Liver (tissue), 9 donors: ENCODE measurements around the gene SLC35F4. TPM values are rescaled to one million over a fixed set of nuclear protein-coding genes. Genes with fewer than 3 reads are reported as not detected.

ENCODE experiments used
- DNase-seq: peaks from one replicate; pipeline ENCODE4 v3.0.0-alpha.2; 2017; ENCODE audit warnings: low spot score
- H3K27ac ChIP-seq, 2 donors: one replicate each; pipeline ENCODE4 v1.7.0; 2013; ENCODE audit warnings: inconsistent platforms in 2 of 2, low read length in 2 of 2, control low read depth in 1 of 2, low read depth in 1 of 2, mild to moderate bottlenecking in 1 of 2
- H3K27me3 ChIP-seq, 4 donors: one replicate each; pipeline versions ENCODE4 v1.6.1 to v1.7.0; 2013; ENCODE audit warnings: low read length in 3 of 4, inconsistent platforms in 1 of 4, mild to moderate bottlenecking in 1 of 4, moderate library complexity in 1 of 4; ENCODE audit not compliant: control insufficient read depth in 4 of 4, insufficient read depth in 4 of 4
- H3K36me3 ChIP-seq, 4 donors: one replicate each; pipeline versions ENCODE4 v1.6.1 to v1.7.0; 2013; ENCODE audit warnings: low read length in 3 of 4, mild to moderate bottlenecking in 3 of 4, low read depth in 1 of 4, moderate library complexity in 1 of 4; ENCODE audit not compliant: control insufficient read depth in 4 of 4, insufficient read depth in 3 of 4
- H3K4me1 ChIP-seq, 4 donors: one replicate each; pipeline versions ENCODE4 v1.6.1 to v1.7.0; 2013; ENCODE audit warnings: low read length in 3 of 4, mild to moderate bottlenecking in 3 of 4, moderate library complexity in 1 of 4; ENCODE audit not compliant: control insufficient read depth in 4 of 4, insufficient read depth in 4 of 4
- H3K4me3 ChIP-seq, 3 donors: one replicate each; pipeline versions ENCODE4 v1.6.1 to v1.7.0; 2013; ENCODE audit warnings: low read length in 3 of 3, control low read depth in 1 of 3, low read depth in 1 of 3, mild to moderate bottlenecking in 1 of 3
- H3K9ac ChIP-seq, 2 donors: one replicate each; pipeline ENCODE4 v1.7.0; 2013; ENCODE audit warnings: low read length in 2 of 2, mild to moderate bottlenecking in 2 of 2, moderate library complexity in 2 of 2, control low read depth in 1 of 2, low read depth in 1 of 2
- H3K9me3 ChIP-seq, 4 donors: one replicate each; pipeline versions ENCODE4 v1.6.1 to v1.7.0; 2013; ENCODE audit warnings: low read length in 3 of 4; ENCODE audit not compliant: control insufficient read depth in 4 of 4
- ATF3 ChIP-seq: IDR thresholded peaks from 2 replicates; pipeline ENCODE4 v1.6.1; 2016; ENCODE audit warnings: antibody characterized with exemption
- CTCF ChIP-seq: fragments of 150-350 bp; IDR thresholded peaks from 2 replicates; pipeline ENCODE4 v1.5.1; 2017; ENCODE audit warnings: improper control_type of control experiment, low read depth, low read length; ENCODE audit not compliant: missing input control
- EGR1 ChIP-seq, 2 donors: IDR thresholded peaks; 2 replicates each; pipeline ENCODE4 v1.6.1; 2016 to 2018; ENCODE audit warnings: antibody characterized with exemption in 2 of 2, low read depth in 2 of 2
- FOXA1 ChIP-seq: IDR thresholded peaks from 2 replicates; pipeline ENCODE4 v1.6.1; 2016; ENCODE audit warnings: antibody characterized with exemption
- FOXA2 ChIP-seq: IDR thresholded peaks from 2 replicates; pipeline ENCODE4 v1.6.1; 2016; ENCODE audit warnings: antibody characterized with exemption
- GABPA ChIP-seq, 2 donors: IDR thresholded peaks in 1 of 2; conservative IDR thresholded peaks in 1 of 2; 2 replicates each; pipeline ENCODE4 v1.6.1; 2016; ENCODE audit warnings: antibody characterized with exemption in 2 of 2, mild to moderate bottlenecking in 1 of 2, moderate library complexity in 1 of 2
- HNF4A ChIP-seq, 2 donors: conservative IDR thresholded peaks; 2 replicates each; pipeline ENCODE4 v1.6.1; 2016; ENCODE audit warnings: antibody characterized with exemption in 2 of 2, mild to moderate bottlenecking in 2 of 2
- HNF4G ChIP-seq: IDR thresholded peaks from 2 replicates; pipeline ENCODE4 v1.6.1; 2016; ENCODE audit warnings: antibody characterized with exemption
- JUND ChIP-seq, 2 donors: IDR thresholded peaks; 2 replicates each; pipeline ENCODE4 v1.6.1; 2016; ENCODE audit warnings: antibody characterized with exemption in 2 of 2
- MAX ChIP-seq: IDR thresholded peaks from 2 replicates; pipeline ENCODE4 v1.6.1; 2016; ENCODE audit warnings: antibody characterized with exemption
- NR2F2 ChIP-seq: IDR thresholded peaks from 2 replicates; pipeline ENCODE4 v1.6.1; 2016; ENCODE audit warnings: antibody characterized with exemption
- RAD21 ChIP-seq, 2 donors: IDR thresholded peaks; 2 replicates each; pipeline ENCODE4 v1.6.1; 2016; ENCODE audit warnings: antibody characterized with exemption in 2 of 2, mild to moderate bottlenecking in 2 of 2
- RXRA ChIP-seq, 2 donors: IDR thresholded peaks; 2 replicates each; pipeline ENCODE4 v1.6.1; 2017 to 2018; ENCODE audit warnings: antibody characterized with exemption in 2 of 2, mild to moderate bottlenecking in 1 of 2
- SP1 ChIP-seq: IDR thresholded peaks from 2 replicates; pipeline ENCODE4 v1.6.1; 2018; ENCODE audit warnings: antibody characterized with exemption, mild to moderate bottlenecking
- TAF1 ChIP-seq: conservative IDR thresholded peaks from 2 replicates; pipeline ENCODE4 v1.6.1; 2016; ENCODE audit warnings: antibody characterized with exemption, mild to moderate bottlenecking
- YY1 ChIP-seq: IDR thresholded peaks from 2 replicates; pipeline ENCODE4 v1.6.1; 2016; ENCODE audit warnings: antibody characterized with exemption, mild to moderate bottlenecking
- ZBTB33 ChIP-seq: IDR thresholded peaks from 2 replicates; pipeline ENCODE4 v1.6.1; 2016; ENCODE audit warnings: antibody characterized with exemption
- WGBS: extraction: QIAGEN DNeasy Blood & Tissue Kit; methylation state at CpG from one replicate; pipeline ENCODE4 v1.1.7; 2013; 5-methylcytosine and 5-hydroxymethylcytosine counted together
- polyA plus RNA-seq, 2 donors: library from polyadenylated mRNA; stranded (reverse) in 1 of 2; unstranded in 1 of 2; fragments of 200-250 nt in 1 of 2; fragments of >200 nt in 1 of 2; fragmentation: Nextera tagmentation in 1 of 2; extraction: Ambion mirVana in 1 of 2; gene quantifications; one replicate each; pipeline versions ENCODE4 v1.2.1 to v1.2.3, GENCODE V29; 2013 to 2015
- total RNA-seq, 2 donors: library from RNA; depleted of rRNA; stranded (reverse); fragments of >200 nt; gene quantifications; one replicate each; pipeline ENCODE4 v1.2.3, GENCODE V29; 2014
- donor health status: healthy.
- donor health status: healthy.
- donor health status: healthy.
- donor health status: healthy.
- donor health status: healthy.

The SLC35F4 gene
- total and polyA plus RNA-seq, 4 donors, result not detected

GRCh38 chr14:57749267-57749666, 116.6 kb downstream of the SLC35F4 start:
- no peaks in the 10 kb centered on the region for H3K27me3 ChIP-seq
- no peak overlapping the region for H3K27ac ChIP-seq
- TF ChIP-seq NR2F2 (no peak), RXRA (IDR thresholded peaks at IDR 0.05) (no peak), FOXA1 (no peak), RAD21 (IDR thresholded peaks at IDR 0.05) (no peak), TAF1 (no peak), FOXA2 (no peak), HNF4A (conservative IDR thresholded peaks at IDR 0.05) (no peak), ATF3 (no peak), GABPA (IDR thresholded peaks at IDR 0.05 in 1 of 2, conservative IDR thresholded peaks at IDR 0.05 in 1 of 2) (no peak), YY1 (no peak), ZBTB33 (no peak), SP1 (no peak), JUND (IDR thresholded peaks at IDR 0.05) (no peak), CTCF (no peak), MAX (no peak)
- no peaks in the 10 kb centered on the region for H3K4me1 ChIP-seq
- no peak for DNase-seq
- H3K9me3 ChIP-seq, result no peaks in the 10 kb centered on the region
- H3K4me3 ChIP-seq, result no peak overlapping the region
- H3K9ac ChIP-seq, result no peak overlapping the region
- H3K36me3 ChIP-seq, result no peaks in the 10 kb centered on the region
- WGBS, result 72% methylated on average over 3 of the region's 3 CpGs

- H3K9me3 ChIP-seq, result no peaks in the 10 kb centered on the region
- no peak overlapping the region for H3K9ac ChIP-seq
- H3K27ac ChIP-seq, result no peak overlapping the region
- WGBS, result 95% methylated on average over 1 of the region's 1 CpG
- H3K4me3 ChIP-seq, result no peak overlapping the region
- DNase-seq, result no peak
- no peaks in the 10 kb centered on the region for H3K27me3 ChIP-seq
- no peaks in the 10 kb centered on the region for H3K4me1 ChIP-seq
- no peak for TF ChIP-seq GABPA (IDR thresholded peaks at IDR 0.05 in 1 of 2, conservative IDR thresholded peaks at IDR 0.05 in 1 of 2)
- no peak for TF ChIP-seq EGR1 (IDR thresholded peaks at IDR 0.05; ENCODE audit: low read depth in 2 of 2)
- TF ChIP-seq HNF4G, result no peak
- no peaks in the 10 kb centered on the region for H3K36me3 ChIP-seq
These were observed 117.6 kb downstream of the SLC35F4 start for GRCh38 chr14:57748279-57748678.

- no peak for TF ChIP-seq MAX
- no peak for TF ChIP-seq FOXA2
- no peak for TF ChIP-seq ZBTB33
- no peak for TF ChIP-seq SP1
- no peak for TF ChIP-seq TAF1
- TF ChIP-seq ATF3, result no peak
- TF ChIP-seq NR2F2, result no peak
- no peak for TF ChIP-seq CTCF
- no peak for TF ChIP-seq HNF4G
These were observed 118.9 kb downstream of the SLC35F4 start for GRCh38 chr14:57747036-57747435.

More at GRCh38 chr14:57747036-57747435, 118.9 kb downstream of the SLC35F4 start:
- 61% methylated on average over 4 of the region's 4 CpGs for WGBS
- Histone ChIP-seq H3K9ac (no peak overlapping the region), H3K36me3 (no peaks in the 10 kb centered on the region), H3K9me3 (no peaks in the 10 kb centered on the region), H3K4me3 (no peak overlapping the region), H3K27ac (no peak overlapping the region), H3K27me3 (no peaks in the 10 kb centered on the region), H3K4me1 (no peaks in the 10 kb centered on the region)
- DNase-seq, result no peak
